Measurements from ENCODE around the gene SLC19A1. TPM values are rescaled to one million over a fixed set of nuclear protein-coding genes. Genes with fewer than 3 reads are reported as not detected.

The SLC19A1 gene
- total RNA-seq, 6 experiments from 2014 or later = 4.5 to 24.5 (median 15.7) TPM

DNA sequence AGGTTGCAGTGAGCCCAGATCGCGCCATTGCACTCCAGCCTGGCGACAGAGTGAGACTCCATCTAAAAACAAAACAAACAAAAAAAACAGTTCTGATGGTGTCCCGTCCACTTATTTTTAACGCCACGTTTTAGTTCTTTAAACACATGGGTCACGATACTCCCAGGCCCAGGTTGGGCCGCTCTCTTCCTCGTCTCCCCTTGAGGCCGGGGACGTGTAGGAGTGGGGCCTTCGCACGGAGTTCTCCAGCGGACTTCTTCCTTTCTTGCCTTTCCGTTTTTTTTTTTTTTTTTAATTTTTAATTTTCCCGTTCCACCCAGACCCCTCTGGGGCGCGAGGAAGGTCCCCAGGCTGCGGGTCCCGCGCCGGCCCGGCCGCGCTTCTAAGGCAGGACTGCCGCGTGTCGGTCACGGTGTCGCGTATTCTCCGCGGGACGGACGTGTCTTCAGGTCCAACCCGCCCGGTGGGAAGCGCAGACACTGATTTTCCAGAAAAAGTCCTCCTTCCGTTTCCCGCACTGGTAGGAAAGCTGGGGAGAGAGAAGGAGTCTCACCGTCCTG, 47.5 kb upstream of the SLC19A1 start:
- Histone ChIP-seq H3K36me3 (no peaks in the 10 kb centered on the region), H3K4me1 (peaks cover 0 to 4% (median 0%) of the 10 kb centered on the region in 4 donors), H3K9me3 (no peaks in the 10 kb centered on the region), H3K27ac (no peak overlapping the region), H3K27me3 (no peaks in the 10 kb centered on the region), H3K4me3 (peak overlapping the region; percentile 38 to 60 (median 39))
- intact Hi-C loops (cut with DNase I) = no loop called here
- DNase-seq = peak in 1 of 3 donors; percentile 44
- no peak for TF ChIP-seq POLR2A (IDR thresholded peaks at IDR 0.05)
- TF ChIP-seq, protein P1, sequence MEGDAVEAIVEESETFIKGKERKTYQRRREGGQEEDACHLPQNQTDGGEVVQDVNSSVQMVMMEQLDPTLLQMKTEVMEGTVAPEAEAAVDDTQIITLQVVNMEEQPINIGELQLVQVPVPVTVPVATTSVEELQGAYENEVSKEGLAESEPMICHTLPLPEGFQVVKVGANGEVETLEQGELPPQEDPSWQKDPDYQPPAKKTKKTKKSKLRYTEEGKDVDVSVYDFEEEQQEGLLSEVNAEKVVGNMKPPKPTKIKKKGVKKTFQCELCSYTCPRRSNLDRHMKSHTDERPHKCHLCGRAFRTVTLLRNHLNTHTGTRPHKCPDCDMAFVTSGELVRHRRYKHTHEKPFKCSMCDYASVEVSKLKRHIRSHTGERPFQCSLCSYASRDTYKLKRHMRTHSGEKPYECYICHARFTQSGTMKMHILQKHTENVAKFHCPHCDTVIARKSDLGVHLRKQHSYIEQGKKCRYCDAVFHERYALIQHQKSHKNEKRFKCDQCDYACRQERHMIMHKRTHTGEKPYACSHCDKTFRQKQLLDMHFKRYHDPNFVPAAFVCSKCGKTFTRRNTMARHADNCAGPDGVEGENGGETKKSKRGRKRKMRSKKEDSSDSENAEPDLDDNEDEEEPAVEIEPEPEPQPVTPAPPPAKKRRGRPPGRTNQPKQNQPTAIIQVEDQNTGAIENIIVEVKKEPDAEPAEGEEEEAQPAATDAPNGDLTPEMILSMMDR (IDR thresholded peaks at IDR 0.05) = no peak
- 54% methylated on average over 27 of the region's 41 CpGs for WGBS (ENCODE audit: insufficient coverage, low coverage, low lambda C conversion rate, missing lambda C conversion rate)
- no peak for ATAC-seq

- intact Hi-C loops (cut with DNase I) = no loop called here
- TF ChIP-seq, protein P1 (IDR thresholded peaks at IDR 0.05) = no peak
- TF ChIP-seq POLR2A (IDR thresholded peaks at IDR 0.05) = no peak
- Histone ChIP-seq H3K36me3 (no peaks in the 10 kb centered on the region), H3K9me3 (no peaks in the 10 kb centered on the region), H3K4me1 (peaks cover 0 to 4% (median 0%) of the 10 kb centered on the region in 4 donors), H3K27ac (no peak overlapping the region), H3K4me3 (no peak overlapping the region), H3K27me3 (no peaks in the 10 kb centered on the region)
- ATAC-seq = no peak
- DNase-seq = no peak
- 82% methylated on average over 5 of the region's 5 CpGs for WGBS (ENCODE audit: insufficient coverage, low coverage, low lambda C conversion rate, missing lambda C conversion rate)
Measured at GRCh38 chr21:45588871-45589491, 46.7 kb upstream of the SLC19A1 start.

- ATAC-seq (no peak), DNase-seq (peak in 2 of 3 donors; percentile 7 to 13)
- Histone ChIP-seq H3K4me1 (peaks cover 0 to 4% (median 0%) of the 10 kb centered on the region in 4 donors), H3K27ac (no peak overlapping the region), H3K9me3 (no peaks in the 10 kb centered on the region), H3K4me3 (no peak overlapping the region), H3K27me3 (no peaks in the 10 kb centered on the region), H3K36me3 (no peaks in the 10 kb centered on the region)
- TF ChIP-seq, protein P1 (IDR thresholded peaks at IDR 0.05) = no peak
- TF ChIP-seq POLR2A (IDR thresholded peaks at IDR 0.05) = no peak
- WGBS (ENCODE audit: insufficient coverage, low coverage, low lambda C conversion rate, missing lambda C conversion rate) = 73% methylated on average over 9 of the region's 10 CpGs
- intact Hi-C loops (cut with DNase I) = no loop called here
Measured at GRCh38 chr21:45588086-45588825, 46.0 kb upstream of the SLC19A1 start.

GRCh38 chr21:45586289-45586858, 44.1 kb upstream of the SLC19A1 start:
- Histone ChIP-seq H3K36me3 (no peaks in the 10 kb centered on the region), H3K4me3 (no peak overlapping the region), H3K9me3 (no peaks in the 10 kb centered on the region), H3K4me1 (peaks cover 0 to 4% (median 0%) of the 10 kb centered on the region in 4 donors), H3K27me3 (no peaks in the 10 kb centered on the region), H3K27ac (no peak overlapping the region)
- TF ChIP-seq, protein P1 (IDR thresholded peaks at IDR 0.05) = no peak
- no peak for TF ChIP-seq POLR2A (IDR thresholded peaks at IDR 0.05)
- no peak for ATAC-seq
- 63% methylated on average over 5 of the region's 5 CpGs for WGBS (ENCODE audit: insufficient coverage, low coverage, low lambda C conversion rate, missing lambda C conversion rate)
- intact Hi-C loops (cut with DNase I) = no loop called here
- no peak for DNase-seq

Measured in right lobe of liver (tissue), 6 donors.